Muscle layer of colon (tissue), 2 donors: Measurements from ENCODE around the gene LPCAT1.
"Not testable (repeated sequence)": the region's sequence is repeated elsewhere in the genome, so short reads cannot be mapped to it uniquely, and the experiment has no call there.

Experiments
- H3K27ac ChIP-seq: one replicate; pipeline ENCODE4 v1.7.0; 2013; ENCODE audit warnings: low read depth, mild to moderate bottlenecking, low read length, moderate library complexity
- H3K27me3 ChIP-seq, 2 donors: one replicate each; pipeline ENCODE4 v1.7.0; 2013; ENCODE audit warnings: low read length in 2 of 2, mild to moderate bottlenecking in 2 of 2; ENCODE audit not compliant: insufficient read depth in 2 of 2, control insufficient read depth in 1 of 2
- H3K36me3 ChIP-seq: one replicate; pipeline ENCODE4 v1.7.0; 2013; ENCODE audit warnings: mild to moderate bottlenecking, low read length; ENCODE audit not compliant: insufficient read depth
- H3K4me1 ChIP-seq: one replicate; pipeline ENCODE4 v1.7.0; 2013; ENCODE audit warnings: mild to moderate bottlenecking, low read length; ENCODE audit not compliant: insufficient read depth
- H3K4me3 ChIP-seq, 2 donors: one replicate each; pipeline ENCODE4 v1.7.0; 2013; ENCODE audit warnings: low read length in 2 of 2, low read depth in 1 of 2, mild to moderate bottlenecking in 1 of 2, moderate library complexity in 1 of 2
- H3K9ac ChIP-seq: one replicate; pipeline ENCODE4 v1.7.0; 2013; ENCODE audit warnings: low read length
- H3K9me3 ChIP-seq: one replicate; pipeline ENCODE4 v1.7.0; 2013; ENCODE audit warnings: mild to moderate bottlenecking, low read length
- donor health status: abdominal sarcoma.
- donor health status: Adenocarcinoma of cecum.

The LPCAT1 gene

GRCh38 chr5:1514819-1515310 lies 8.9 kb downstream of the LPCAT1 start:
- H3K36me3 ChIP-seq, H3K27ac ChIP-seq, H3K4me1 ChIP-seq, H3K4me3 ChIP-seq, H3K27me3 ChIP-seq, H3K9ac ChIP-seq, H3K9me3 ChIP-seq: not testable (repeated sequence)

GRCh38 chr5:1514027-1514818 lies 9.5 kb downstream of the LPCAT1 start:
- Histone ChIP-seq H3K36me3 (peaks cover 2% of the 10 kb centered on the region), H3K9me3 (no peaks in the 10 kb centered on the region), H3K4me3 (no peak overlapping the region), H3K9ac (no peak overlapping the region), H3K4me1 (no peaks in the 10 kb centered on the region), H3K27ac (no peak overlapping the region), H3K27me3 (no peaks in the 10 kb centered on the region)

- Histone ChIP-seq H3K9me3 (no peaks in the 10 kb centered on the region), H3K4me1 (no peaks in the 10 kb centered on the region), H3K36me3 (no peaks in the 10 kb centered on the region), H3K9ac (no peak overlapping the region), H3K27ac (no peak overlapping the region), H3K27me3 (no peaks in the 10 kb centered on the region), H3K4me3 (no peak overlapping the region)
Measured at GRCh38 chr5:1513326-1514026, 10.3 kb downstream of the LPCAT1 start.

GRCh38 chr5:1512541-1513291 lies 11.0 kb downstream of the LPCAT1 start:
- no peaks in the 10 kb centered on the region for H3K27me3 ChIP-seq
- H3K4me1 ChIP-seq: no peaks in the 10 kb centered on the region
- no peak overlapping the region for H3K27ac ChIP-seq
- no peaks in the 10 kb centered on the region for H3K9me3 ChIP-seq
- H3K36me3 ChIP-seq: no peaks in the 10 kb centered on the region
- no peak overlapping the region for H3K4me3 ChIP-seq
- no peak overlapping the region for H3K9ac ChIP-seq

GRCh38 chr5:1511651-1512540 lies 11.9 kb downstream of the LPCAT1 start:
- H3K36me3 ChIP-seq: no peaks in the 10 kb centered on the region
- no peak overlapping the region for H3K27ac ChIP-seq
- H3K27me3 ChIP-seq: no peaks in the 10 kb centered on the region
- H3K9me3 ChIP-seq: no peaks in the 10 kb centered on the region
- H3K4me3 ChIP-seq: no peak overlapping the region
- H3K9ac ChIP-seq: no peak overlapping the region
- no peaks in the 10 kb centered on the region for H3K4me1 ChIP-seq

- Histone ChIP-seq H3K27me3 (no peaks in the 10 kb centered on the region), H3K4me3 (no peak overlapping the region), H3K4me1 (no peaks in the 10 kb centered on the region), H3K9ac (no peak overlapping the region), H3K36me3 (no peaks in the 10 kb centered on the region), H3K27ac (no peak overlapping the region), H3K9me3 (no peaks in the 10 kb centered on the region)
Measured at GRCh38 chr5:1511048-1511447, 12.7 kb downstream of the LPCAT1 start.

GRCh38 chr5:1510631-1511030 lies 13.1 kb downstream of the LPCAT1 start:
- Histone ChIP-seq H3K9ac (no peak overlapping the region), H3K9me3 (no peaks in the 10 kb centered on the region), H3K27me3 (no peaks in the 10 kb centered on the region), H3K27ac (no peak overlapping the region), H3K4me3 (no peak overlapping the region), H3K36me3 (no peaks in the 10 kb centered on the region), H3K4me1 (no peaks in the 10 kb centered on the region)

- Histone ChIP-seq H3K27ac (no peak overlapping the region), H3K36me3 (no peaks in the 10 kb centered on the region), H3K4me3 (no peak overlapping the region), H3K9ac (no peak overlapping the region), H3K9me3 (no peaks in the 10 kb centered on the region), H3K4me1 (no peaks in the 10 kb centered on the region), H3K27me3 (no peaks in the 10 kb centered on the region)
Measured at GRCh38 chr5:1510151-1510561, 13.6 kb downstream of the LPCAT1 start.

- H3K36me3 ChIP-seq: no peaks in the 10 kb centered on the region
- H3K4me1 ChIP-seq: no peaks in the 10 kb centered on the region
- H3K9ac ChIP-seq: no peak overlapping the region
Measured at GRCh38 chr5:1509346-1510085, 14.2 kb downstream of the LPCAT1 start.

GRCh38 chr5:1508659-1509290 lies 15.0 kb downstream of the LPCAT1 start:
- no peak overlapping the region for H3K27ac ChIP-seq
- H3K4me1 ChIP-seq: no peaks in the 10 kb centered on the region

More at GRCh38 chr5:1509346-1510085, 14.2 kb downstream of the LPCAT1 start:
- H3K27me3 ChIP-seq: no peaks in the 10 kb centered on the region
- no peaks in the 10 kb centered on the region for H3K9me3 ChIP-seq
- no peak overlapping the region for H3K4me3 ChIP-seq
- H3K27ac ChIP-seq: no peak overlapping the region

More at GRCh38 chr5:1508659-1509290, 15.0 kb downstream of the LPCAT1 start:
- H3K4me3 ChIP-seq: no peak overlapping the region
- H3K9ac ChIP-seq: no peak overlapping the region
- no peaks in the 10 kb centered on the region for H3K9me3 ChIP-seq
- H3K36me3 ChIP-seq: no peaks in the 10 kb centered on the region
- H3K27me3 ChIP-seq: no peaks in the 10 kb centered on the region
